Measurements from ENCODE around the gene SORCS3. TPM values are rescaled to one million over a fixed set of nuclear protein-coding genes. Genes with fewer than 3 reads are reported as not detected.

Gene SORCS3
- total RNA-seq, 2 donors from 2014 or later = 4.3 TPM; not detected in 1

- 26% methylated on average over 2 of the region's 2 CpGs for WGBS
- intact Hi-C loops (cut with DNase I) = no loop called here
- no peak for DNase-seq (ENCODE audit: low spot score)
- Histone ChIP-seq H3K9me3 (no peaks in the 10 kb centered on the region), H3K27ac (no peak overlapping the region), H3K36me3 (no peaks in the 10 kb centered on the region), H3K4me3 (no peak overlapping the region), H3K27me3 (replicated peaks; ENCODE audit: insufficient read depth) (no peaks in the 10 kb centered on the region), H3K4me1 (replicated peaks) (no peaks in the 10 kb centered on the region)
- TF ChIP-seq, protein P1, sequence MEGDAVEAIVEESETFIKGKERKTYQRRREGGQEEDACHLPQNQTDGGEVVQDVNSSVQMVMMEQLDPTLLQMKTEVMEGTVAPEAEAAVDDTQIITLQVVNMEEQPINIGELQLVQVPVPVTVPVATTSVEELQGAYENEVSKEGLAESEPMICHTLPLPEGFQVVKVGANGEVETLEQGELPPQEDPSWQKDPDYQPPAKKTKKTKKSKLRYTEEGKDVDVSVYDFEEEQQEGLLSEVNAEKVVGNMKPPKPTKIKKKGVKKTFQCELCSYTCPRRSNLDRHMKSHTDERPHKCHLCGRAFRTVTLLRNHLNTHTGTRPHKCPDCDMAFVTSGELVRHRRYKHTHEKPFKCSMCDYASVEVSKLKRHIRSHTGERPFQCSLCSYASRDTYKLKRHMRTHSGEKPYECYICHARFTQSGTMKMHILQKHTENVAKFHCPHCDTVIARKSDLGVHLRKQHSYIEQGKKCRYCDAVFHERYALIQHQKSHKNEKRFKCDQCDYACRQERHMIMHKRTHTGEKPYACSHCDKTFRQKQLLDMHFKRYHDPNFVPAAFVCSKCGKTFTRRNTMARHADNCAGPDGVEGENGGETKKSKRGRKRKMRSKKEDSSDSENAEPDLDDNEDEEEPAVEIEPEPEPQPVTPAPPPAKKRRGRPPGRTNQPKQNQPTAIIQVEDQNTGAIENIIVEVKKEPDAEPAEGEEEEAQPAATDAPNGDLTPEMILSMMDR (IDR thresholded peaks at IDR 0.05) = no peak
- TF ChIP-seq POLR2AphosphoS5 (IDR thresholded peaks at IDR 0.05) (no peak), POLR2A (IDR thresholded peaks at IDR 0.05) (no peak)
Observed at GRCh38 chr10:104613406-104613805, 27.7 kb upstream of the SORCS3 start.

DNA sequence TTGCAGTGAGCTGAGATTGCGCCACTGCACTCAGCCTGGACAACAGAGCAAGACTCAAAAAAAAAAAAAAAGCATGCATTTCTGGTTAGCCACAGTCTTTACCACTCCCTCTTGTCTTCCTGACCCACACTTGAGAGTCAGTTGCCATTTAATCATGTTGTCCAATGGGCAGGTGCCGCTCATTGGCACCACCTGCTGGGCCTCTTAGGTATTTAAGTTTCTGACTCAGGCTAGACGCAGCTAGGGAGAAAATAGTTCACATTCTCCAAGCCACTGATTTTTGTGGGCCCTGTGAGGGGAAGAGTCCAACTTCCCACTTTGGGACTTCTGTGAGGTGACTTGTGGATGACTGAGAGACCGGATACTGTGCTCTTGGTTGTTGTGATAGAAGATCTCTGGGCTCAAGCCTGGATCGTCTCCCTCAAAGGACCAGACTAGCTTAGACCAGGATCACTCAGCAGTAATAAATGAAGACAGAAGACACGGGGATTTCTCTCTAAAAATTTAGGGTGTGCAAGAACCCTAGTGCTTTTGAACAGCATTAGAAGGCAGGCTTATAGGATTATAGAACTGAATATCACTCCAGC is 26.8 kb upstream of the SORCS3 start:
- TF ChIP-seq POLR2AphosphoS5 (IDR thresholded peaks at IDR 0.05) = no peak
- TF ChIP-seq, protein P1 (IDR thresholded peaks at IDR 0.05) = peak in 1 of 4 experiments; percentile 13
- no peak for TF ChIP-seq POLR2A (IDR thresholded peaks at IDR 0.05)
- Histone ChIP-seq H3K27ac (no peak overlapping the region), H3K27me3 (replicated peaks; ENCODE audit: insufficient read depth) (no peaks in the 10 kb centered on the region), H3K4me3 (no peak overlapping the region), H3K36me3 (no peaks in the 10 kb centered on the region), H3K9me3 (no peaks in the 10 kb centered on the region), H3K4me1 (replicated peaks) (no peaks in the 10 kb centered on the region)
- WGBS = 84% methylated on average over 6 of the region's 6 CpGs
- DNase-seq (ENCODE audit: low spot score) = no peak
- intact Hi-C loops (cut with DNase I) = no loop called here

GRCh38 chr10:104615136-104615535 is 26.0 kb upstream of the SORCS3 start:
- H3K27ac ChIP-seq = no peak overlapping the region
- 84% methylated on average over 2 of the region's 2 CpGs for WGBS
- no peak for TF ChIP-seq POLR2A (IDR thresholded peaks at IDR 0.05)
- TF ChIP-seq, protein P1 (IDR thresholded peaks at IDR 0.05) = no peak
- no peak for TF ChIP-seq POLR2AphosphoS5 (IDR thresholded peaks at IDR 0.05)
- DNase-seq (ENCODE audit: low spot score) = no peak
- no peaks in the 10 kb centered on the region for H3K36me3 ChIP-seq
- intact Hi-C loops (cut with DNase I) = no loop called here
- H3K27me3 ChIP-seq (replicated peaks; ENCODE audit: insufficient read depth) = no peaks in the 10 kb centered on the region
- H3K4me1 ChIP-seq (replicated peaks) = no peaks in the 10 kb centered on the region
- no peak overlapping the region for H3K4me3 ChIP-seq
- H3K9me3 ChIP-seq = no peaks in the 10 kb centered on the region

- Histone ChIP-seq H3K9me3 (no peaks in the 10 kb centered on the region), H3K36me3 (no peaks in the 10 kb centered on the region), H3K27me3 (replicated peaks; ENCODE audit: insufficient read depth) (no peaks in the 10 kb centered on the region), H3K27ac (no peak overlapping the region), H3K4me1 (replicated peaks) (no peaks in the 10 kb centered on the region), H3K4me3 (no peak overlapping the region)
- TF ChIP-seq, protein P1 (IDR thresholded peaks at IDR 0.05) = no peak
- TF ChIP-seq POLR2A (IDR thresholded peaks at IDR 0.05) = no peak
- TF ChIP-seq POLR2AphosphoS5 (IDR thresholded peaks at IDR 0.05) = no peak
- DNase-seq (ENCODE audit: low spot score) = no peak
- WGBS = 75% methylated on average over 2 of the region's 2 CpGs
- intact Hi-C loops (cut with DNase I) = no loop called here
Observed at GRCh38 chr10:104617831-104618230, 23.3 kb upstream of the SORCS3 start.

DNA sequence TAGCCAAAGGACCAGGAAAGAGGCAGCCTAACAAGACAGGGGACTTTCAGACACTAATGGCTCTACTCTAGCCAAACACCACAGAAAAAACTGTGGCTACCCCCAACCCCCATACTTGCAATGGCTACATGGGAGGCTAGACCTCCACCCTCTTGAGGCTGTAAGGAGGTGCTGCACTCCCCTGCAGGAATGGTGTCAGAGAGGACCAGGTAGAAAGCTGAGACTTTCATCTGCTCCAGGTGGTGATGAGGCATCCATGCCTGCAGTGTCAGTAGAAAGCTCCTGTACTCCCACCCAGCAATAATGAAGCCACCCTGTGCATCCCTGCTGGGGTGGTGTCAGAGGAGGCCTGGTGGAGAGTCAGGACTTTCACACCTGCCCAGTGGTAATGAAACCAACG is 18.9 kb upstream of the SORCS3 start:
- intact Hi-C loops (cut with DNase I) = no loop called here
- Histone ChIP-seq H3K36me3 (no peaks in the 10 kb centered on the region), H3K9me3 (no peaks in the 10 kb centered on the region), H3K27ac (no peak overlapping the region), H3K27me3 (replicated peaks; ENCODE audit: insufficient read depth) (no peaks in the 10 kb centered on the region), H3K4me1 (replicated peaks) (no peaks in the 10 kb centered on the region), H3K4me3 (no peak overlapping the region)
- 83% methylated on average over 1 of the region's 1 CpG for WGBS
- DNase-seq (ENCODE audit: low spot score) = no peak
- TF ChIP-seq POLR2AphosphoS5 (IDR thresholded peaks at IDR 0.05) (no peak), POLR2A (IDR thresholded peaks at IDR 0.05) (no peak)
- TF ChIP-seq, protein P1 (IDR thresholded peaks at IDR 0.05) = no peak
